ENCODE data around the gene CLASP1.

DNA sequence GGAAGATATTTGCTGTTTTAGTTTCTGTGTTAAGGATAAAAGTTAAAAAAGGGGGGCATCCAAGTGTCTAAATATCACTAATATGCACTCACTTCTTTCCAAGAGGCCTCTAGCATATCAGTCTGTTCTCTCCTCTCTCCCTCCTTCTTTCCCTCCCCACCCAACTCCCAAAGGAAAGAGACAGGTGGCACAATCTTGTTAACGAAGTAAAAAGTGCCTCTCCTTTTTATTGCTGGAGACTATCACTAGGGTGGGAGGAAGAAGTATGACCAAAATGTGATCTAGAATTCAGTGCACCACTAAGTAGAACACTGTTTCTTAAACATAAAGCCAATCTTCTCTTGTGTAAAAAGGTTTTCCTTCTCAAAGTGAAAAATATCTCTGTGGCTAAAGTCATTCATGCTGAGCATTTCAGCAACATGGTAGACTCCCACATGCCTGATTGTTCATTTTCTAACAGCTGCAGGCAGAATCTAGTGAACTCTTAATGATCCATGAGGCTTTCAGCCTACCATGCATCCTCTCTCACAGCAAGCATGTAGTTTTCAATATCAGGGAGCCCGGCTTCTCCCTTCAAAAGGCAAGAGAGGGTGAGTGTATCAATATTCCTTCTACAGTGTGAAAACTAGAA, 79.1 kb downstream of the CLASP1 start:
- no peak for TF ChIP-seq ATF3 (IDR thresholded peaks at IDR 0.05)
- no peak for TF ChIP-seq CTCF (IDR thresholded peaks at IDR 0.05; ENCODE audit: low read depth, low read length, missing input control)
- TF ChIP-seq HNF4A (conservative IDR thresholded peaks at IDR 0.05): no peak
- TF ChIP-seq, protein P1, sequence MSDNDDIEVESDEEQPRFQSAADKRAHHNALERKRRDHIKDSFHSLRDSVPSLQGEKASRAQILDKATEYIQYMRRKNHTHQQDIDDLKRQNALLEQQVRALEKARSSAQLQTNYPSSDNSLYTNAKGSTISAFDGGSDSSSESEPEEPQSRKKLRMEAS (IDR thresholded peaks at IDR 0.05): no peak
- no peak for TF ChIP-seq TAF1 (conservative IDR thresholded peaks at IDR 0.05)
- TF ChIP-seq, protein P2, sequence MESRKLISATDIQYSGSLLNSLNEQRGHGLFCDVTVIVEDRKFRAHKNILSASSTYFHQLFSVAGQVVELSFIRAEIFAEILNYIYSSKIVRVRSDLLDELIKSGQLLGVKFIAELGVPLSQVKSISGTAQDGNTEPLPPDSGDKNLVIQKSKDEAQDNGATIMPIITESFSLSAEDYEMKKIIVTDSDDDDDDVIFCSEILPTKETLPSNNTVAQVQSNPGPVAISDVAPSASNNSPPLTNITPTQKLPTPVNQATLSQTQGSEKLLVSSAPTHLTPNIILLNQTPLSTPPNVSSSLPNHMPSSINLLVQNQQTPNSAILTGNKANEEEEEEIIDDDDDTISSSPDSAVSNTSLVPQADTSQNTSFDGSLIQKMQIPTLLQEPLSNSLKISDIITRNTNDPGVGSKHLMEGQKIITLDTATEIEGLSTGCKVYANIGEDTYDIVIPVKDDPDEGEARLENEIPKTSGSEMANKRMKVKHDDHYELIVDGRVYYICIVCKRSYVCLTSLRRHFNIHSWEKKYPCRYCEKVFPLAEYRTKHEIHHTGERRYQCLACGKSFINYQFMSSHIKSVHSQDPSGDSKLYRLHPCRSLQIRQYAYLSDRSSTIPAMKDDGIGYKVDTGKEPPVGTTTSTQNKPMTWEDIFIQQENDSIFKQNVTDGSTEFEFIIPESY (IDR thresholded peaks at IDR 0.05): no peak
- TF ChIP-seq FOXA1 (IDR thresholded peaks at IDR 0.05): no peak
- no peak for TF ChIP-seq SP1 (IDR thresholded peaks at IDR 0.05)
- no peak for TF ChIP-seq RAD21 (IDR thresholded peaks at IDR 0.05)
- TF ChIP-seq, protein P3, sequence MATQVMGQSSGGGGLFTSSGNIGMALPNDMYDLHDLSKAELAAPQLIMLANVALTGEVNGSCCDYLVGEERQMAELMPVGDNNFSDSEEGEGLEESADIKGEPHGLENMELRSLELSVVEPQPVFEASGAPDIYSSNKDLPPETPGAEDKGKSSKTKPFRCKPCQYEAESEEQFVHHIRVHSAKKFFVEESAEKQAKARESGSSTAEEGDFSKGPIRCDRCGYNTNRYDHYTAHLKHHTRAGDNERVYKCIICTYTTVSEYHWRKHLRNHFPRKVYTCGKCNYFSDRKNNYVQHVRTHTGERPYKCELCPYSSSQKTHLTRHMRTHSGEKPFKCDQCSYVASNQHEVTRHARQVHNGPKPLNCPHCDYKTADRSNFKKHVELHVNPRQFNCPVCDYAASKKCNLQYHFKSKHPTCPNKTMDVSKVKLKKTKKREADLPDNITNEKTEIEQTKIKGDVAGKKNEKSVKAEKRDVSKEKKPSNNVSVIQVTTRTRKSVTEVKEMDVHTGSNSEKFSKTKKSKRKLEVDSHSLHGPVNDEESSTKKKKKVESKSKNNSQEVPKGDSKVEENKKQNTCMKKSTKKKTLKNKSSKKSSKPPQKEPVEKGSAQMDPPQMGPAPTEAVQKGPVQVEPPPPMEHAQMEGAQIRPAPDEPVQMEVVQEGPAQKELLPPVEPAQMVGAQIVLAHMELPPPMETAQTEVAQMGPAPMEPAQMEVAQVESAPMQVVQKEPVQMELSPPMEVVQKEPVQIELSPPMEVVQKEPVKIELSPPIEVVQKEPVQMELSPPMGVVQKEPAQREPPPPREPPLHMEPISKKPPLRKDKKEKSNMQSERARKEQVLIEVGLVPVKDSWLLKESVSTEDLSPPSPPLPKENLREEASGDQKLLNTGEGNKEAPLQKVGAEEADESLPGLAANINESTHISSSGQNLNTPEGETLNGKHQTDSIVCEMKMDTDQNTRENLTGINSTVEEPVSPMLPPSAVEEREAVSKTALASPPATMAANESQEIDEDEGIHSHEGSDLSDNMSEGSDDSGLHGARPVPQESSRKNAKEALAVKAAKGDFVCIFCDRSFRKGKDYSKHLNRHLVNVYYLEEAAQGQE (IDR thresholded peaks at IDR 0.05): no peak
- no peak for TF ChIP-seq JUND (IDR thresholded peaks at IDR 0.05)
- no peak for TF ChIP-seq EGR1 (IDR thresholded peaks at IDR 0.05; ENCODE audit: low read depth in 2 of 2)
